Transverse colon (tissue), 4 donors: ENCODE data around the gene PRRC2A.

Experiments
- CTCF ChIP-seq, 5 experiments: fragments of 200-600 bp in 3 of 5; fragments of 450-650 bp in 2 of 5; sonication (generic) in 3 of 5; IDR thresholded peaks; 1 replicate in 2 of 5; 2 replicates in 3 of 5; pipeline ENCODE4 v1.5.1; 2016 to 2017; ENCODE audit warnings: antibody characterized with exemption in 5 of 5, inconsistent platforms in 3 of 5, mild to moderate bottlenecking in 2 of 5, moderate library complexity in 1 of 5
- EP300 ChIP-seq: sonication (generic); formaldehyde crosslinking; IDR thresholded peaks from one replicate; pipeline ENCODE4 v1.6.1; 2017; ENCODE audit warnings: antibody characterized with exemption, low read depth
- POLR2A ChIP-seq: fragments of 450-650 bp; IDR thresholded peaks from one replicate; pipeline ENCODE4 v1.6.1; 2016; ENCODE audit warnings: antibody characterized with exemption, mild to moderate bottlenecking, moderate library complexity
- POLR2AphosphoS5 ChIP-seq, 3 donors: sonication (generic); formaldehyde crosslinking; IDR thresholded peaks; one replicate each; pipeline ENCODE4 v1.6.1; 2016; ENCODE audit warnings: antibody characterized with exemption in 3 of 3

GRCh38 chr6:31586599-31587281 is 33.8 kb upstream of the PRRC2A start:
- no peak for TF ChIP-seq CTCF (IDR thresholded peaks at IDR 0.05)
- TF ChIP-seq EP300: no peak
- TF ChIP-seq POLR2A: no peak
- no peak for TF ChIP-seq POLR2AphosphoS5 (IDR thresholded peaks at IDR 0.05)
